HepG2 (cell line): Measurements from ENCODE around the gene GALNT10. TPM values are rescaled to one million over a fixed set of nuclear protein-coding genes. Genes with fewer than 3 reads are reported as not detected.

Experiments used
- ATAC-seq: fragments of 200-7000 bp; cut with Tn5 transposase; 3 replicates; pipeline ENCODE4 v1.9.1; 2020; ENCODE audit warnings: mild to moderate bottlenecking, moderate library complexity
- BruUV-seq: library from RNA; stranded (reverse); fragments of 400-500 nt; replicated peaks from 2 replicates; lab custom pipeline; 2021; lab: Mats Ljungman, UMichigan
- CTCF ChIA-PET: fragments of 300-600 bp; formaldehyde crosslinking; extraction: SDS; loops from one replicate; lab custom pipeline; 2021; ENCODE audit warnings: low total read pairs, inconsistent platforms, low intra/inter-chr PET ratio; lab: Yijun Ruan, JAX
- POLR2A ChIA-PET: fragments of 350-600 bp; sonication (Branson Sonifier 250); formaldehyde crosslinking; loops from one replicate; lab custom pipeline; 2020; ENCODE audit warnings: antibody characterized with exemption, inconsistent platforms; lab: Yijun Ruan, JAX
- DNase-seq: peaks from one replicate; pipeline ENCODE4 v3.0.0-alpha.2; 2015; ENCODE audit warnings: low spot score
- FAIRE-seq: peaks from 3 replicates; lab custom pipeline; 2011; peaks lifted over from hg19 to GRCh38; lab: Jason Lieb, UNC
- H2AFZ ChIP-seq: one replicate; pipeline ENCODE4 v1.6.1; 2011; ENCODE audit warnings: low read length, inconsistent platforms
- H3K27ac ChIP-seq: fragments of 300-600 bp; 3 replicates; pipeline ENCODE4 v1.8.0; 2011; ENCODE audit warnings: mixed run types, mild to moderate bottlenecking, mixed read lengths, low read length, inconsistent platforms; ENCODE audit not compliant: insufficient read depth; ENCODE audit errors: extremely low read length
- H3K27me3 ChIP-seq, 2 experiments: fragments of 200-600 bp in 1 of 2; 2 replicates in 1 of 2; 3 replicates in 1 of 2; pipeline versions ENCODE4 v1.6.0 to v1.8.0; 2011; ENCODE audit warnings: low read length in 2 of 2, mild to moderate bottlenecking in 2 of 2, moderate library complexity in 2 of 2, inconsistent platforms in 1 of 2; ENCODE audit not compliant: insufficient read depth in 2 of 2, control insufficient read depth in 1 of 2
- H3K36me3 ChIP-seq, 2 experiments: fragments of 200-600 bp in 1 of 2; replicated peaks in 1 of 2; 2 replicates in 1 of 2; 3 replicates in 1 of 2; pipeline versions ENCODE4 v1.5.1 to v1.8.0; 2011; ENCODE audit warnings: low read length in 2 of 2, inconsistent platforms in 1 of 2; ENCODE audit not compliant: insufficient read depth in 2 of 2, control insufficient read depth in 1 of 2
- H3K4me1 ChIP-seq: 2 replicates; pipeline ENCODE4 v1.5.1; 2012; ENCODE audit warnings: low read length, inconsistent platforms; ENCODE audit not compliant: insufficient read depth
- H3K4me2 ChIP-seq: 2 replicates; pipeline ENCODE4 v1.6.0; 2011; ENCODE audit warnings: low read depth, low read length, inconsistent platforms
- H3K4me3 ChIP-seq, 3 experiments: fragments of 200-600 bp in 1 of 3; sonication (generic), shearing (Covaris generic) in 1 of 3; replicated peaks in 1 of 3; 2 replicates each; pipeline ENCODE4 v1.5.1; 2011 to 2016; ENCODE audit warnings: low read length in 3 of 3, inconsistent platforms in 2 of 3, low read depth in 2 of 3, mild to moderate bottlenecking in 2 of 3, control low read depth in 1 of 3, mixed read lengths in 1 of 3; ENCODE audit not compliant: insufficient read depth in 1 of 3
- H3K79me2 ChIP-seq: one replicate; pipeline ENCODE4 v1.6.1; 2011; ENCODE audit warnings: low read length, inconsistent platforms; ENCODE audit not compliant: insufficient read depth
- H3K9ac ChIP-seq: 2 replicates; pipeline ENCODE4 v1.6.0; 2011; ENCODE audit warnings: mild to moderate bottlenecking, low read depth, low read length, inconsistent platforms; ENCODE audit not compliant: insufficient read depth
- H3K9me3 ChIP-seq: 2 replicates; pipeline ENCODE4 v1.5.1; 2012; ENCODE audit warnings: mild to moderate bottlenecking, low read length
- H4K20me1 ChIP-seq: 2 replicates; pipeline ENCODE4 v1.6.0; 2011; ENCODE audit warnings: inconsistent platforms, mild to moderate bottlenecking, low read length, moderate library complexity; ENCODE audit not compliant: insufficient read depth
- ATF7-NPFF ChIP-seq: sonication (generic); formaldehyde crosslinking; IDR thresholded peaks from 2 replicates; pipeline ENCODE4 v1.8.1; 2023; ENCODE audit warnings: mild to moderate bottlenecking, low read depth, missing genetic modification reagents, moderate library complexity
- MEF2D ChIP-seq: sonication (generic); formaldehyde crosslinking; IDR thresholded peaks from 2 replicates; pipeline ENCODE4 v1.5.1; 2020; ENCODE audit warnings: mild to moderate bottlenecking, missing genetic modification reagents
- MIER2 ChIP-seq: IDR thresholded peaks from 2 replicates; pipeline ENCODE4 v1.6.1; 2016; ENCODE audit warnings: missing biosample characterization, missing genetic modification reagents
- PAWR ChIP-seq: sonication (generic); formaldehyde crosslinking; IDR thresholded peaks from 2 replicates; pipeline ENCODE4 v1.4.0; 2020; ENCODE audit warnings: missing genetic modification reagents, mild to moderate bottlenecking, borderline replicate concordance
- RARG ChIP-seq: sonication (generic); formaldehyde crosslinking; IDR thresholded peaks from 2 replicates; pipeline ENCODE4 v1.4.0; 2020; ENCODE audit warnings: low read depth, mild to moderate bottlenecking, missing genetic modification reagents
- RFX3 ChIP-seq: IDR thresholded peaks from 2 replicates; pipeline ENCODE4 v1.6.1; 2016; ENCODE audit warnings: missing biosample characterization, missing genetic modification reagents
- SNRNP70 ChIP-seq: fragments of 200-400 bp; formaldehyde crosslinking; IDR thresholded peaks from 2 replicates; pipeline ENCODE4 v1.6.1; 2017; ENCODE audit warnings: mild to moderate bottlenecking, low read depth, low read length, moderate library complexity
- TCF7L2 ChIP-seq: IDR thresholded peaks from 2 replicates; pipeline ENCODE4 v1.6.1; 2011; ENCODE audit warnings: mild to moderate bottlenecking, low read depth, low read length, moderate library complexity
- ZFP41 ChIP-seq: sonication (generic); formaldehyde crosslinking; IDR thresholded peaks from 2 replicates; pipeline ENCODE4 v1.4.0; 2020; ENCODE audit warnings: mild to moderate bottlenecking, missing genetic modification reagents, borderline replicate concordance
- ZNF543 ChIP-seq: sonication (generic); formaldehyde crosslinking; IDR thresholded peaks from 2 replicates; pipeline ENCODE4 v1.4.0; 2020; ENCODE audit warnings: mild to moderate bottlenecking, missing genetic modification reagents
- ZNF841 ChIP-seq: sonication (generic); formaldehyde crosslinking; IDR thresholded peaks from 2 replicates; pipeline ENCODE4 v1.8.1; 2023; ENCODE audit warnings: missing genetic modification reagents, borderline replicate concordance
- WGBS: methylation state at CpG from one replicate; pipeline ENCODE4 v1.1.6; 2017; ENCODE audit warnings: low lambda C conversion rate; 5-methylcytosine and 5-hydroxymethylcytosine counted together
- in situ Hi-C: cut with HindIII; loops from 2 replicates; pipeline ENCODE4 v1.10.0; 2017; ENCODE audit warnings: low pct_unique_long_range_greater_than_20kb; ENCODE audit not compliant: extremely low pct_ligation_motif_present
- intact Hi-C: fragments of 100-400 bp; cut with micrococcal nuclease; formaldehyde crosslinking; loops from one replicate; pipeline ENCODE4 v1.10.0; 2022; ENCODE audit not compliant: unreplicated experiment
- polyA plus RNA-seq, 8 experiments: library from polyadenylated mRNA; depleted of rRNA in 3 of 8; stranded (reverse) in 7 of 8; unstranded in 1 of 8; fragments of >200 nt; fragmentation: Illumina TruSeq in 4 of 8; extraction: Trizol in 4 of 8; gene quantifications; 2 replicates each; pipeline versions ENCODE4 v1.2.1 to v1.2.3, GENCODE V29; 2011 to 2016; ENCODE audit warnings: low read depth in 4 of 8, missing spikeins in 1 of 8, mixed read lengths in 1 of 8; ENCODE audit not compliant: insufficient read depth in 1 of 8
- total RNA-seq, 5 experiments: library from RNA; depleted of rRNA; stranded (reverse); fragments of >200 nt; fragmentation: Illumina TruSeq; extraction: Trizol; gene quantifications; 2 replicates each; pipeline ENCODE4 v1.2.3, GENCODE V29; 2016; ENCODE audit warnings: low read depth in 1 of 5
- TF ChIP-seq, protein P1 (sequence below): sonication (generic); formaldehyde crosslinking; conservative IDR thresholded peaks from 2 replicates; pipeline ENCODE4 v1.8.0; 2022; ENCODE audit warnings: low read depth, missing genetic modification reagents
- TF ChIP-seq, protein P2 (sequence below): fragments of 450-650 bp; IDR thresholded peaks from 2 replicates; pipeline ENCODE4 v1.6.1; 2017
- TF ChIP-seq, protein P3 (sequence below): IDR thresholded peaks from 2 replicates; pipeline ENCODE4 v1.6.1; 2012; ENCODE audit warnings: inconsistent platforms
- TF ChIP-seq, protein P4 (sequence below): IDR thresholded peaks from 2 replicates; pipeline ENCODE4 v1.6.1; 2012; ENCODE audit warnings: low read length, improper control_type of control experiment

Gene GALNT10
- total and polyA plus RNA-seq, 2 of the 13 experiments (the other 11 are each of a cell fraction or from before 2014, with no cell fraction given) = 8.1 to 11.2 TPM

DNA sequence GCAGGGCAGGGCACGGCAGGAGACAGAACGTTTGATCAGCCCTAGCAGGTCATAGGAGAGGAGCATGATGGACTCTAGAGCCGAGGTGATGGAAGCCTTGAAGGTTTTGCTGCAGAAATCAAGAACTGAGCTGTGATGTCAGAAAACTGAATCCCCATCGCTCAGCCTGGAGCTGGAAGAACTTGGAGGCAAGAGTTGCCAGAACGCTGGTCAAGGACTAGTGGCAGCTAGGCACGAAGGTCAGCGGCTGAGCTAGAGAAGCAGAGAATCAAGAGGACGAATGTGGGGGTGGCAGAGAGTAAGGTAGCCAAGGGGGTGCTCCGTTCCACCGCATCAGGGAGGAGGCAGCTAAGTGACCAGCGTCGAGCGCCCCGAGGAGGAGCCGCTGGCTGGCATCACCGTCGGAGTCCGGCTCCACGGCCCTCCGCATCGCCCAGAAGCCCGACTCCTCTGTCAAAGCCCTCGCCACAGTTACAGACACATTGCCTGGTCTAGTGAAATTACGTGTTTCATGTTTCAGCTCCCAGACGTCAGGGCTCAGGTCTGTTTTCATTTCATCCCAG lies 1.2 kb upstream of the GALNT10 start (continued):
- TF ChIP-seq, protein P1, sequence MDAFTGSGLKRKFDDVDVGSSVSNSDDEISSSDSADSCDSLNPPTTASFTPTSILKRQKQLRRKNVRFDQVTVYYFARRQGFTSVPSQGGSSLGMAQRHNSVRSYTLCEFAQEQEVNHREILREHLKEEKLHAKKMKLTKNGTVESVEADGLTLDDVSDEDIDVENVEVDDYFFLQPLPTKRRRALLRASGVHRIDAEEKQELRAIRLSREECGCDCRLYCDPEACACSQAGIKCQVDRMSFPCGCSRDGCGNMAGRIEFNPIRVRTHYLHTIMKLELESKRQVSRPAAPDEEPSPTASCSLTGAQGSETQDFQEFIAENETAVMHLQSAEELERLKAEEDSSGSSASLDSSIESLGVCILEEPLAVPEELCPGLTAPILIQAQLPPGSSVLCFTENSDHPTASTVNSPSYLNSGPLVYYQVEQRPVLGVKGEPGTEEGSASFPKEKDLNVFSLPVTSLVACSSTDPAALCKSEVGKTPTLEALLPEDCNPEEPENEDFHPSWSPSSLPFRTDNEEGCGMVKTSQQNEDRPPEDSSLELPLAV (CRISPR knock-in tag) = no peak
- TF ChIP-seq, protein P2, sequence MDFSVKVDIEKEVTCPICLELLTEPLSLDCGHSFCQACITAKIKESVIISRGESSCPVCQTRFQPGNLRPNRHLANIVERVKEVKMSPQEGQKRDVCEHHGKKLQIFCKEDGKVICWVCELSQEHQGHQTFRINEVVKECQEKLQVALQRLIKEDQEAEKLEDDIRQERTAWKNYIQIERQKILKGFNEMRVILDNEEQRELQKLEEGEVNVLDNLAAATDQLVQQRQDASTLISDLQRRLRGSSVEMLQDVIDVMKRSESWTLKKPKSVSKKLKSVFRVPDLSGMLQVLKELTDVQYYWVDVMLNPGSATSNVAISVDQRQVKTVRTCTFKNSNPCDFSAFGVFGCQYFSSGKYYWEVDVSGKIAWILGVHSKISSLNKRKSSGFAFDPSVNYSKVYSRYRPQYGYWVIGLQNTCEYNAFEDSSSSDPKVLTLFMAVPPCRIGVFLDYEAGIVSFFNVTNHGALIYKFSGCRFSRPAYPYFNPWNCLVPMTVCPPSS = no peak
- TF ChIP-seq ZFP41 (CRISPR knock-in tag) (no peak), TCF7L2 (no peak), ZNF841 (CRISPR knock-in tag) (no peak)
- TF ChIP-seq, protein P3, sequence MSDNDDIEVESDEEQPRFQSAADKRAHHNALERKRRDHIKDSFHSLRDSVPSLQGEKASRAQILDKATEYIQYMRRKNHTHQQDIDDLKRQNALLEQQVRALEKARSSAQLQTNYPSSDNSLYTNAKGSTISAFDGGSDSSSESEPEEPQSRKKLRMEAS = 0 out of 2 replicates have a peak, but pooled peaks have one; percentile 15

DNA sequence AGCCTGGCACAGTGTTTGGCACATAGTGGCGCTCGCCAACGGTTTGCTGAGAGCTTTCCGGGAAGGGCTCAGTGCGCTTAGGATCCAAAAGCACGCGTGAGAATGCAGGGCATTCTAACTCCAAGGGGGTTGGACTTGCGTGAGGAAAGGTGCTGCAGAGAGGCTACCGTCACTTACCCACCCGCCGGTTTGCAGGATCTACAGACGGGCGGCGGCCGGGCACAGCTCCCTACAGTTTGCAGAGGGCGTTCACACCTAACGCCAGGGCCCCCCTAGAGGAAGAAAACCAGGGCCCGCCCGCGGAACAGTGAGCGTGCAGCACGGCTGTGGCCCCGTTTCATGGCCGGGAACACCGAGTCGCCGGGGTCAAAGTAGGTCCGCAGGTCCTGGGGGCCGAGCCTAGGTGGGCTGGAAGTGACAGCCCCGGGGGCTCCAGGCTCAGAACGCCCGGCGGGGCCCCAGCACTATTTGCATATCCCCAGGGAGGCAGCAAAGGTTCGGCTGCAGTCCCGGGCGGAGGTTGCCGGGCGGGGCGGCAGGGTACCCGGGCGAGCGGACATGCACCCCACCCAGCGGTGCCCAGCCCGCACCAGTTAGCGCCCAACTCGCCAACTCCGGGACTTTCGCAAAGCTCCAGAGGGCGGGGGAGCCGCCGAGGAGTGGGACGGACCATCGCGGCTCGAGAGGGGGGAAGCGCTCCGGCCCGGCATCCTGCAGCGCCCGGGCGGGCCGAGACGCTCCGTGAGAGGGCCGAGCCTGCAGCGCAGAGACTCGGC lies 526 bp upstream of the GALNT10 start:
- under 1% methylated on average over 21 of the region's 67 CpGs for WGBS
- no TSS peak for BruUV-seq
- Histone ChIP-seq H3K4me2 (peak overlapping the region; percentile 99), H3K27ac (peak overlapping the region; percentile 39), H3K9ac (peak overlapping the region; percentile 56), H2AFZ (peak overlapping the region; percentile 61), H3K79me2 (no peaks in the 10 kb centered on the region), H3K9me3 (no peaks in the 10 kb centered on the region), H3K4me3 (peak overlapping the region; percentile 80 to 85 (median 85)), H3K4me1 (peaks cover 31% of the 10 kb centered on the region), H3K36me3 (no peaks in the 10 kb centered on the region), H4K20me1 (no peaks in the 10 kb centered on the region), H3K27me3 (peaks cover 0 to 9% of the 10 kb centered on the region in 2 experiments; a peak in 2 of 5 replicates)
- ChIA-PET CTCF (interaction anchor here (1.2 kb wide), 1 partner anchor 215 kb away, joined by 3 read pairs; no protein-coding TSS in a partner anchor), POLR2A (interaction anchor here (0.6 to 2.0 kb wide), 5 partner anchors 7 to 256 kb away, joined by 3 to 8 read pairs (median 5); partner anchors contain the start of genes FAM114A2, MFAP3 and SAP30L)
- intact Hi-C loops (loop anchor here (2.0 kb wide), 1 partner anchor 215 kb away; no protein-coding TSS in a partner anchor), in situ Hi-C loops (loop anchor here (5.0 kb wide), 2 partner anchors 118 to 207 kb away; no protein-coding TSS in a partner anchor)
- FAIRE-seq (no peak), DNase-seq (peak; percentile 61), ATAC-seq (peak; percentile 86)
- TF ChIP-seq SNRNP70 = no peak
- TF ChIP-seq ATF7-NPFF (CRISPR knock-in tag) = peak; percentile 47; the same call in 1 of the 2 replicates
- no peak for TF ChIP-seq ZNF543 (CRISPR knock-in tag)
- TF ChIP-seq RARG = no peak
- TF ChIP-seq RFX3 = no peak
- TF ChIP-seq MIER2 (CRISPR knock-in tag) = no peak
- no peak for TF ChIP-seq PAWR (CRISPR knock-in tag)
- TF ChIP-seq MEF2D = no peak
- TF ChIP-seq, protein P4, sequence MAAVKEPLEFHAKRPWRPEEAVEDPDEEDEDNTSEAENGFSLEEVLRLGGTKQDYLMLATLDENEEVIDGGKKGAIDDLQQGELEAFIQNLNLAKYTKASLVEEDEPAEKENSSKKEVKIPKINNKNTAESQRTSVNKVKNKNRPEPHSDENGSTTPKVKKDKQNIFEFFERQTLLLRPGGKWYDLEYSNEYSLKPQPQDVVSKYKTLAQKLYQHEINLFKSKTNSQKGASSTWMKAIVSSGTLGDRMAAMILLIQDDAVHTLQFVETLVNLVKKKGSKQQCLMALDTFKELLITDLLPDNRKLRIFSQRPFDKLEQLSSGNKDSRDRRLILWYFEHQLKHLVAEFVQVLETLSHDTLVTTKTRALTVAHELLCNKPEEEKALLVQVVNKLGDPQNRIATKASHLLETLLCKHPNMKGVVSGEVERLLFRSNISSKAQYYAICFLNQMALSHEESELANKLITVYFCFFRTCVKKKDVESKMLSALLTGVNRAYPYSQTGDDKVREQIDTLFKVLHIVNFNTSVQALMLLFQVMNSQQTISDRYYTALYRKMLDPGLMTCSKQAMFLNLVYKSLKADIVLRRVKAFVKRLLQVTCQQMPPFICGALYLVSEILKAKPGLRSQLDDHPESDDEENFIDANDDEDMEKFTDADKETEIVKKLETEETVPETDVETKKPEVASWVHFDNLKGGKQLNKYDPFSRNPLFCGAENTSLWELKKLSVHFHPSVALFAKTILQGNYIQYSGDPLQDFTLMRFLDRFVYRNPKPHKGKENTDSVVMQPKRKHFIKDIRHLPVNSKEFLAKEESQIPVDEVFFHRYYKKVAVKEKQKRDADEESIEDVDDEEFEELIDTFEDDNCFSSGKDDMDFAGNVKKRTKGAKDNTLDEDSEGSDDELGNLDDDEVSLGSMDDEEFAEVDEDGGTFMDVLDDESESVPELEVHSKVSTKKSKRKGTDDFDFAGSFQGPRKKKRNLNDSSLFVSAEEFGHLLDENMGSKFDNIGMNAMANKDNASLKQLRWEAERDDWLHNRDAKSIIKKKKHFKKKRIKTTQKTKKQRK = no peak
